ENCODE data around the gene CHCT1.

GRCh38 chr17:60422162-60422665 is at the start of gene CHCT1:
- TF ChIP-seq EZH2 (IDR thresholded peaks at IDR 0.05; ENCODE audit: borderline replicate concordance, low read depth, low read length, severe bottlenecking) (no peak), CTCF (IDR thresholded peaks at IDR 0.05; ENCODE audit: extremely low read depth in 1 of 2, insufficient read depth in 1 of 2, low read depth in 1 of 2, low read length in 2 of 2) (no peak)
